Adrenal gland (tissue), 12 donors: Measurements from ENCODE around the gene ENTREP3. TPM values are rescaled to one million over a fixed set of nuclear protein-coding genes. Genes with fewer than 3 reads are reported as not detected.

Source experiments
- DNase-seq, 7 donors: peaks; one replicate each; pipeline ENCODE4 v3.0.0-alpha.2; 2019 to 2020
- H3K27ac ChIP-seq, 5 donors: fragments of 200-600 bp; sonication (generic) in 4 of 5; 1 replicate in 3 of 5; 2 replicates in 2 of 5; pipeline versions ENCODE4 v1.5.1 to v1.8.0; 2016 to 2020; ENCODE audit warnings: mild to moderate bottlenecking in 1 of 5
- H3K27me3 ChIP-seq: fragments of 200-600 bp; 2 replicates; pipeline ENCODE4 v1.8.0; 2021
- H3K36me3 ChIP-seq, 2 donors: fragments of 200-600 bp; replicated peaks in 1 of 2; 1 replicate in 1 of 2; 2 replicates in 1 of 2; pipeline versions ENCODE4 v1.5.1 to v1.8.0; 2018 to 2022
- H3K4me1 ChIP-seq, 2 donors: fragments of 200-600 bp; replicated peaks in 1 of 2; 1 replicate in 1 of 2; 2 replicates in 1 of 2; pipeline versions ENCODE4 v1.5.1 to v1.8.0; 2018 to 2021
- H3K4me3 ChIP-seq, 4 donors: fragments of 200-600 bp; sonication (generic) in 3 of 4; one replicate each; pipeline ENCODE4 v1.5.1; 2016 to 2018
- H3K9me3 ChIP-seq, 3 donors: fragments of 200-600 bp; sonication (generic) in 1 of 3; replicated peaks in 1 of 3; 1 replicate in 2 of 3; 2 replicates in 1 of 3; pipeline versions ENCODE4 v1.5.1 to v1.8.0; 2016 to 2021
- CTCF ChIP-seq, 6 experiments: fragments of 450-650 bp in 4 of 6; fragments of 200-600 bp in 2 of 6; sonication (generic) in 1 of 6; IDR thresholded peaks; 1 replicate in 5 of 6; 2 replicates in 1 of 6; pipeline versions ENCODE4 v1.5.1 to v1.8.0; 2016 to 2021; ENCODE audit warnings: antibody characterized with exemption in 6 of 6, mild to moderate bottlenecking in 2 of 6, moderate library complexity in 1 of 6
- POLR2A ChIP-seq, 2 donors: fragments of 450-650 bp; IDR thresholded peaks; one replicate each; pipeline ENCODE4 v1.6.1; 2017; ENCODE audit warnings: antibody characterized with exemption in 2 of 2, mild to moderate bottlenecking in 2 of 2, moderate library complexity in 1 of 2
- WGBS, 4 donors: extraction: QIAGEN DNeasy Blood & Tissue Kit in 2 of 4; methylation state at CpG; one replicate each; pipeline versions ENCODE4 v1.1.5 to v1.1.7; 2013 to 2017; 5-methylcytosine and 5-hydroxymethylcytosine counted together
- intact Hi-C, 2 donors: fragments of 100-400 bp; cut with DNase I; formaldehyde crosslinking; loops; one replicate each; pipeline versions ENCODE4 v1.14.1 to v1.15.0; 2022 to 2023
- polyA plus RNA-seq, 3 donors: library from polyadenylated mRNA; stranded (reverse); fragments of 200-250 nt in 2 of 3; fragments of 350-450 nt in 1 of 3; fragmentation: Illumina TruSeq in 1 of 3; extraction: RNeasy Lipid Tissue Mini Kit (QIAGEN cat#74804) in 1 of 3; gene quantifications; one replicate each; pipeline ENCODE4 v1.2.3, GENCODE V29; 2013 to 2014
- total RNA-seq, 9 donors: library from RNA; depleted of rRNA in 4 of 9; stranded (reverse); fragments of >200 nt in 4 of 9; fragments of 120-200 nt in 1 of 9; fragmentation: NEBNext Ultra II Directional in 1 of 9; extraction: Animal tissue kit (Norgen Biotek cat#: 25700) in 1 of 9; gene quantifications; one replicate each; pipeline versions ENCODE4 v1.1.0 to v1.2.4, GENCODE V29; 2013 to 2023
- donor health status: healthy with polysubstance abuse.
- donor health status: Bipolar disorder and iron deficiency.
- donor health status: DM: yes; HTN: yes; CAD: no.
- donor health status: DM: no; HTN: no; CAD: no.
- donor health status: DM: no; HTN: no; CAD: no.
- donor health status: DM: yes; HTN: yes; CAD: no.

ENTREP3 gene
- total and polyA plus RNA-seq, 12 donors: 8.5 to 43.0 (median 26.4) TPM

GRCh38 chr1:155245163-155245524, 10.1 kb downstream of the ENTREP3 start:
- TF ChIP-seq POLR2A (IDR thresholded peaks at IDR 0.05): no peak
- TF ChIP-seq CTCF (IDR thresholded peaks at IDR 0.05): no peak
- Histone ChIP-seq H3K4me1 (peaks cover 18 to 22% of the 10 kb centered on the region in 2 donors), H3K36me3 (peaks cover 0 to 16% of the 10 kb centered on the region in 2 donors), H3K27me3 (no peaks in the 10 kb centered on the region), H3K27ac (peak overlapping the region in 4 of 5 donors; percentile 41 to 96 (median 87)), H3K4me3 (peak overlapping the region in 2 of 4 donors; percentile 12 to 63), H3K9me3 (no peaks in the 10 kb centered on the region)
- intact Hi-C loops: no loop called here
- 56 to 66% (median 62%) methylated on average over 8 of the region's 8 CpGs for WGBS, 4 donors
- no peak for DNase-seq

GRCh38 chr1:155244368-155245162, 10.7 kb downstream of the ENTREP3 start:
- 0 to 1% (median 0%) methylated on average over 43 to 53 of the region's 53 CpGs for WGBS, 4 donors
- peaks cover 20 to 21% of the 10 kb centered on the region in 2 donors for H3K4me1 ChIP-seq
- H3K9me3 ChIP-seq: no peaks in the 10 kb centered on the region
- H3K36me3 ChIP-seq: peaks cover 0 to 16% of the 10 kb centered on the region in 2 donors
- DNase-seq: peak; percentile 95 to 99 (median 98)
- intact Hi-C loops: loop anchor here in 1 of 2 donors (5.0 kb wide), 1 partner anchor 37 kb away; the partner anchor contains the start of genes MTX1 and THBS3
- no peaks in the 10 kb centered on the region for H3K27me3 ChIP-seq
- TF ChIP-seq CTCF (IDR thresholded peaks at IDR 0.05) (peak in 5 of 6 experiments; percentile 46 to 98 (median 89)), POLR2A (IDR thresholded peaks at IDR 0.05) (peak; percentile 93 to 94)
- H3K27ac ChIP-seq: peak overlapping the region; percentile 84 to 96 (median 87)
- peak overlapping the region in 3 of 4 donors; percentile 45 to 63 (median 49) for H3K4me3 ChIP-seq

GRCh38 chr1:155242805-155243358, 12.4 kb downstream of the ENTREP3 start:
- H3K4me3 ChIP-seq: no peak overlapping the region

More at GRCh38 chr1:155242805-155243358, 12.4 kb downstream of the ENTREP3 start:
- intact Hi-C loops: loop anchor here in 1 of 2 donors (5.0 kb wide), 1 partner anchor 36 kb away; the partner anchor contains the start of genes MTX1 and THBS3
- Histone ChIP-seq H3K4me1 (peaks cover 20 to 21% of the 10 kb centered on the region in 2 donors), H3K27me3 (no peaks in the 10 kb centered on the region), H3K9me3 (no peaks in the 10 kb centered on the region), H3K36me3 (peaks cover 0 to 8% of the 10 kb centered on the region in 2 donors), H3K27ac (peak overlapping the region in 4 of 5 donors; percentile 9 to 96 (median 86))
- TF ChIP-seq POLR2A (IDR thresholded peaks at IDR 0.05) (no peak), CTCF (IDR thresholded peaks at IDR 0.05) (no peak)
- 80 to 100% (median 86%) methylated on average over 2 to 3 of the region's 3 CpGs for WGBS, 4 donors
- DNase-seq: no peak
